Mucosa of rectum (tissue), 2 donors: ENCODE results near the gene IFIT2.
"Not testable (repeated sequence)": the region's sequence is repeated elsewhere in the genome, so short reads cannot be mapped to it uniquely, and the experiment has no call there.

ENCODE experiments used
- H3K27ac ChIP-seq, 2 donors: one replicate each; pipeline ENCODE4 v1.7.0; 2013; ENCODE audit warnings: inconsistent platforms in 2 of 2, low read depth in 2 of 2, low read length in 2 of 2
- H3K27me3 ChIP-seq, 2 donors: one replicate each; pipeline ENCODE4 v1.7.0; 2013; ENCODE audit warnings: low read length in 2 of 2; ENCODE audit not compliant: control insufficient read depth in 2 of 2, insufficient read depth in 2 of 2
- H3K36me3 ChIP-seq, 2 donors: one replicate each; pipeline ENCODE4 v1.7.0; 2013; ENCODE audit warnings: low read length in 2 of 2; ENCODE audit not compliant: control insufficient read depth in 2 of 2, insufficient read depth in 2 of 2
- H3K4me1 ChIP-seq, 2 donors: one replicate each; pipeline ENCODE4 v1.7.0; 2013; ENCODE audit warnings: low read length in 2 of 2, mild to moderate bottlenecking in 1 of 2; ENCODE audit not compliant: control insufficient read depth in 2 of 2, insufficient read depth in 2 of 2
- H3K4me3 ChIP-seq, 2 donors: one replicate each; pipeline ENCODE4 v1.7.0; 2013; ENCODE audit warnings: low read length in 2 of 2
- H3K9ac ChIP-seq, 2 donors: one replicate each; pipeline ENCODE4 v1.7.0; 2013; ENCODE audit warnings: low read length in 2 of 2, low read depth in 1 of 2, mild to moderate bottlenecking in 1 of 2
- H3K9me3 ChIP-seq, 2 donors: one replicate each; pipeline ENCODE4 v1.7.0; 2013; ENCODE audit warnings: low read length in 2 of 2; ENCODE audit not compliant: control insufficient read depth in 2 of 2
- donor health status: healthy.
- donor health status: Normal muscosa, but diverticular disease.

Gene IFIT2

GRCh38 chr10:89301721-89302445 lies at the start of gene IFIT2:
TSS of gene IFIT2 (plus strand) at chr10:89302046. CDS start at chr10:89302124, 78 bp downstream.
- H3K36me3 ChIP-seq, result peaks cover 6% of the 10 kb centered on the region in 2 donors
- H3K27ac ChIP-seq, result peak within 1 kb of the TSS; percentile 86 to 87
- peak within 1 kb of the TSS; percentile 87 to 96 for H3K4me3 ChIP-seq
- no peaks in the 10 kb centered on the region for H3K27me3 ChIP-seq
- no peaks in the 10 kb centered on the region for H3K9me3 ChIP-seq
- H3K9ac ChIP-seq, result peak within 1 kb of the TSS; percentile 66 to 74
- peaks cover 10 to 18% of the 10 kb centered on the region in 2 donors for H3K4me1 ChIP-seq

- H3K27me3 ChIP-seq, result no peaks in the 10 kb centered on the region
- H3K9me3 ChIP-seq, result no peaks in the 10 kb centered on the region
- H3K27ac ChIP-seq, result no peak overlapping the region
- no peaks in the 10 kb centered on the region for H3K36me3 ChIP-seq
- H3K4me1 ChIP-seq, result peaks cover 0 to 5% of the 10 kb centered on the region in 2 donors
- peak overlapping the region in 1 of 2 donors; percentile 62 for H3K9ac ChIP-seq
- peak overlapping the region; percentile 75 to 83 for H3K4me3 ChIP-seq
Observed at GRCh38 chr10:89252225-89252585, 49.6 kb upstream of the IFIT2 start.

DNA sequence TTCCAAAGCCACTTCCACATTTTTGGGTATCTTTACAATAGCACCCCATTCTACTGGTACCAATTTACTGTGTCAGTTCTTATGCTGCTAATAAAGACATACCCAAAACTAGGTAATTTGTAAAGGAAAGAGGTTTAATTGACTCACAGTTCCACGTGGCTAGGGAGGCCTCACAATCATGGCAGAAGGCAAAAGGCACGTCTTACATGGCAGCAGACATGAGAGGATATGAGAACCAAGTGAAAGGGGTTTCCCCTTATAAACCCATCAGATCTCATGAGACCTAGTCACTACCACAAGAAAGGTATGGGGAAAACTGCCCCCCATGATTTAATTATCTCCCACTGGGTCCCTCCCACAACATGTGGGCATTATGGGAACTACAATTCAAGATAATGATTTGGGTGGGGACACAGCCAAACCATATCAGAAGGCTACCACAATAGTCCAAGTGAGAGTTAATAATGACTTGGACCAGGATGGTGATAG lies 46.7 kb upstream of the IFIT2 start:
- not testable (repeated sequence) for H3K9me3 ChIP-seq, H3K36me3 ChIP-seq, H3K9ac ChIP-seq, H3K27ac ChIP-seq, H3K27me3 ChIP-seq, H3K4me3 ChIP-seq, H3K4me1 ChIP-seq

DNA sequence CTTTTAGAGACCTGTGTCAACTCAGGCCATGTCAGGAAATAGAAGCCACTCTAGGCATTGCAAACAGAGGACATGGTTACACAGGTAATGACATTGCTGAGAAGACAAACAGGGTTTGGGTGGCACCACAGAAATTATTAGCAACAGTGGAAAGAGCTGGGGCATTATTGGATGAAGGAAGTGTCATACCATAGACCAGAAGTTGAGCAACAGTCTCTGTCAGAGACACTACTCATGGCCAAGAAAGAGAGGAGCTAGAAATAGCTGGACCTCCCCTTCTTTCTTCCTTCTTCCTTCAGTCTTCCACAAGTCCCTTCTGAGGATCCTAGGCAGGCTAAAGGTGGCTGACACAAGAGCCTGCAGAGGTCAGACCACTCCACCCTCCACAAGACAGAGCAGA lies 46.1 kb upstream of the IFIT2 start:
- peaks cover 0 to 5% of the 10 kb centered on the region in 2 donors for H3K4me1 ChIP-seq
- H3K4me3 ChIP-seq, result no peak overlapping the region
- no peak overlapping the region for H3K27ac ChIP-seq
- H3K9ac ChIP-seq, result no peak overlapping the region
- no peaks in the 10 kb centered on the region for H3K9me3 ChIP-seq
- no peaks in the 10 kb centered on the region for H3K27me3 ChIP-seq
- H3K36me3 ChIP-seq, result no peaks in the 10 kb centered on the region

- Histone ChIP-seq H3K27ac (no peak overlapping the region), H3K4me1 (peaks cover 0 to under 1% of the 10 kb centered on the region in 2 donors), H3K9me3 (no peaks in the 10 kb centered on the region), H3K9ac (no peak overlapping the region), H3K36me3 (no peaks in the 10 kb centered on the region), H3K4me3 (no peak overlapping the region), H3K27me3 (no peaks in the 10 kb centered on the region)
Observed at GRCh38 chr10:89256340-89256739, 45.5 kb upstream of the IFIT2 start.

DNA sequence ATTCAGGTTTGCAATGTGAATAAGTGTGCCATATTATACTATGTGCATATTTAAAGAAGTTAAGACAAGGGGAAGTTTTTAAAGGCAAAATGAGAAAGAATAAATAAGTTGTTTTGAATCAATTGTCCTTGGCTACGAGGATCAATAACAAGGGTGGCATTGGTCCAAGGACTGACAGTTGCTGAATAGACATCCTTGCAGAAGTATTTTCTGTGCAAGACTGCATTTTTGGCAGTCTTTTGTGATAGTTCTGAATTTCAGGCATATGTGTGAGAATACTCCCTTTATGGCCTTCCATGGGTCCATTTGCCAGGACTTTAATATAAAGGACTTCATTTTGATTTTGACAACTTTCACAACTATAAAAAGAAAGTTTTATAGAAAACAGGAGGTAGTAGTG lies 44.9 kb upstream of the IFIT2 start:
- Histone ChIP-seq H3K4me1 (no peaks in the 10 kb centered on the region), H3K4me3 (no peak overlapping the region), H3K9ac (no peak overlapping the region), H3K27ac (no peak overlapping the region), H3K36me3 (no peaks in the 10 kb centered on the region), H3K9me3 (no peaks in the 10 kb centered on the region), H3K27me3 (no peaks in the 10 kb centered on the region)

GRCh38 chr10:89257581-89257980 lies 44.3 kb upstream of the IFIT2 start:
- Histone ChIP-seq H3K27ac (no peak overlapping the region), H3K36me3 (no peaks in the 10 kb centered on the region), H3K9me3 (no peaks in the 10 kb centered on the region), H3K9ac (no peak overlapping the region), H3K4me1 (no peaks in the 10 kb centered on the region), H3K4me3 (no peak overlapping the region), H3K27me3 (no peaks in the 10 kb centered on the region)

GRCh38 chr10:89258881-89259280 lies 43.0 kb upstream of the IFIT2 start:
- H3K4me1 ChIP-seq, result no peaks in the 10 kb centered on the region
- H3K27ac ChIP-seq, result no peak overlapping the region
- no peaks in the 10 kb centered on the region for H3K36me3 ChIP-seq
- H3K4me3 ChIP-seq, result no peak overlapping the region
- no peak overlapping the region for H3K9ac ChIP-seq
- H3K27me3 ChIP-seq, result no peaks in the 10 kb centered on the region
- no peaks in the 10 kb centered on the region for H3K9me3 ChIP-seq

GRCh38 chr10:89262086-89263051 lies 39.5 kb upstream of the IFIT2 start:
- H3K4me1 ChIP-seq, result peaks cover 0 to 4% of the 10 kb centered on the region in 2 donors
- no peak overlapping the region for H3K4me3 ChIP-seq
- no peak overlapping the region for H3K27ac ChIP-seq
- no peaks in the 10 kb centered on the region for H3K36me3 ChIP-seq
- no peaks in the 10 kb centered on the region for H3K9me3 ChIP-seq
- no peaks in the 10 kb centered on the region for H3K27me3 ChIP-seq
- H3K9ac ChIP-seq, result no peak overlapping the region

- Histone ChIP-seq H3K27ac (no peak overlapping the region), H3K4me1 (peaks cover 0 to 4% of the 10 kb centered on the region in 2 donors), H3K36me3 (no peaks in the 10 kb centered on the region), H3K9me3 (no peaks in the 10 kb centered on the region), H3K9ac (no peak overlapping the region), H3K27me3 (no peaks in the 10 kb centered on the region), H3K4me3 (no peak overlapping the region)
Observed at GRCh38 chr10:89263091-89263490, 38.8 kb upstream of the IFIT2 start.
